ENCODE data around the gene PEX1.

PEX1 gene

DNA sequence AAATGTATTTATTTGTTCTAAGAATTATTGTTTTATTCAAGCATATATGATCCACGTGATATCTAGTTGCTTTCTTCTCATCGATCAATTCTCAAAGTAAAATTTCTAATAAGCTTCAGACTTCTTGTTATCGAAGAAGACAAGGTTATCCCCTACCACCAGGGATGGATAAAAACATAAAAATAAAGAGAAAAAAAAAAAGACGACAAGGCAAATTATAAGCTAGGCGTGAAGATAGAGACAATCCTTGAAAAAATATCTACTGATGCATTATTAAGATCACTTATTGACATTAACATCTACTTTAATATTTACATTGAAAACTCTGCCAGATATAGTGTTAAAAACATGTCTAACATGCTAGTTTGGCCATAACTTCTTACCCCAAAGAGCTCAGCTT is 19.4 kb downstream of the PEX1 start:
- Histone ChIP-seq H3K36me3 (ENCODE audit: control insufficient read depth, insufficient read depth, low read length) (peaks cover 10% of the 10 kb centered on the region), H3K9me3 (ENCODE audit: control insufficient read depth, low read length) (no peaks in the 10 kb centered on the region), H3K27ac (ENCODE audit: insufficient read depth, low read length, poor library complexity, severe bottlenecking) (no peak overlapping the region), H3K4me3 (ENCODE audit: insufficient read depth, low read depth, low read length, poor library complexity, severe bottlenecking) (no peak overlapping the region), H3K4me1 (ENCODE audit: control insufficient read depth, insufficient read depth, low read length, poor library complexity, severe bottlenecking) (no peaks in the 10 kb centered on the region), H3K27me3 (replicated peaks; ENCODE audit: control insufficient read depth, insufficient read depth, low read length, poor library complexity, severe bottlenecking) (no peaks in the 10 kb centered on the region)
- no peak for DNase-seq

DNA sequence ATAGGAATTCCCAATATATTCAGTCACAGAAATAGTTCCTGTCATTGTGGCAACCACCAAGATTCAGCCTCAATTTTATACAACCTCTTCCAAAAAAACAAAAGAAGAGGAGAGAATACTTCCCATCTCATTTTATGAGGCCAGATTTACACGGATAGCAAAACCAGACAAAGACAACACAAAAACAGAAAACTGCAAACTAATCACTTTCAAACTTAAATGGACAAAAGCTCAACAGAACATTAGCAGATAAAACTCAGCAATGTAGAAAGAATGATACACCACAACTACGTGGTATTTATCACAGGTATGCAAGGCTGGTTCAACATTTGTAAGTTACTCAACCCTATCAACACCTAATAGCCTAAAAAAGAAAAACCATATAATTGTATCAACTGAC is 22.0 kb downstream of the PEX1 start:
- Histone ChIP-seq H3K4me3 (ENCODE audit: insufficient read depth, low read depth, low read length, poor library complexity, severe bottlenecking) (no peak overlapping the region), H3K27ac (ENCODE audit: insufficient read depth, low read length, poor library complexity, severe bottlenecking) (no peak overlapping the region)

DNA sequence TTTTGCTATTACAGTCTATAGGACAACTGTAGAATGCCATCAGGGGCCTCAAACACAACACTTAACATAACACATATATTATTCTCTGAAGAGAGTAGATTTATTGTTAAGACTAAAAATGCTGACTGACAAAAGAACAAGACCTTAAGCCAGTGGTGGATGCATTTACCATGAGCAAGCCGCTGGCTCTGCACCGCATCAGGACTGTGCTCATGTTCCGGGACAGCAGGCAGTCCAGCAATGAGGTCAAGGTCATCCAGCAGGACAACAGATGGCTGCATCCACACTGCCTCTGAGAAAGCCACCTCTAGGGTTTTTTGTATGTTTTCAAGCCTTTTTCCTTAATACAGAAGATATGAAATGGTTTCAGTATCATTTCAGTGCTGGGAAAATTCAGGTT is 23.8 kb downstream of the PEX1 start:
- Histone ChIP-seq H3K4me3 (ENCODE audit: insufficient read depth, low read depth, low read length, poor library complexity, severe bottlenecking) (no peak overlapping the region), H3K4me1 (ENCODE audit: control insufficient read depth, insufficient read depth, low read length, poor library complexity, severe bottlenecking) (no peaks in the 10 kb centered on the region), H3K27ac (ENCODE audit: insufficient read depth, low read length, poor library complexity, severe bottlenecking) (no peak overlapping the region), H3K27me3 (replicated peaks; ENCODE audit: control insufficient read depth, insufficient read depth, low read length, poor library complexity, severe bottlenecking) (no peaks in the 10 kb centered on the region), H3K9me3 (ENCODE audit: control insufficient read depth, low read length) (no peaks in the 10 kb centered on the region), H3K36me3 (ENCODE audit: control insufficient read depth, insufficient read depth, low read length) (peaks cover 26% of the 10 kb centered on the region)
- DNase-seq: no peak

More for the DNA sequence above, 22.0 kb downstream of the PEX1 start:
- no peak for DNase-seq
- no peaks in the 10 kb centered on the region for H3K27me3 ChIP-seq (replicated peaks; ENCODE audit: control insufficient read depth, insufficient read depth, low read length, poor library complexity, severe bottlenecking)
- H3K4me1 ChIP-seq (ENCODE audit: control insufficient read depth, insufficient read depth, low read length, poor library complexity, severe bottlenecking): no peaks in the 10 kb centered on the region
- no peaks in the 10 kb centered on the region for H3K9me3 ChIP-seq (ENCODE audit: control insufficient read depth, low read length)
- H3K36me3 ChIP-seq (ENCODE audit: control insufficient read depth, insufficient read depth, low read length): peaks cover 18% of the 10 kb centered on the region

DNA sequence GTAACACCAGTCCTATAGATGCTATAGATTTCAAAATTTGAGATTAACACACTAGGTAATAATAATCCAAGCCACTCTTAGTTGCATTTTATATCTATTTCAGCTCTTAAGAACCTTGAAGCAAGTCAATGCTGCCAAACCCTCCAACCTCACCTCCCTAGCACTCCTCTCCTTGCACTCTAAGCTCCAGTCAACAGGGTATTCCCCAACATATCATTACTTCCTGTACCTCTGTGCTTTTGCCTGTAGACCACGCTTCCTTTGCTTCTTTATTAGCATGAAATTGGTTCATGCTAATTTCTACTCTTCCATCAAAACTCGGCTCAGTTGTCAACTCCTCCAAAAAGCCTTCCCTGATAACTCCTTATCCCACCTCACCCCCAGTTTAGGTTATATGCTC is 24.6 kb downstream of the PEX1 start:
- Histone ChIP-seq H3K27me3 (replicated peaks; ENCODE audit: control insufficient read depth, insufficient read depth, low read length, poor library complexity, severe bottlenecking) (no peaks in the 10 kb centered on the region), H3K4me3 (ENCODE audit: insufficient read depth, low read depth, low read length, poor library complexity, severe bottlenecking) (no peak overlapping the region), H3K4me1 (ENCODE audit: control insufficient read depth, insufficient read depth, low read length, poor library complexity, severe bottlenecking) (no peaks in the 10 kb centered on the region), H3K9me3 (ENCODE audit: control insufficient read depth, low read length) (no peaks in the 10 kb centered on the region), H3K27ac (ENCODE audit: insufficient read depth, low read length, poor library complexity, severe bottlenecking) (no peak overlapping the region), H3K36me3 (ENCODE audit: control insufficient read depth, insufficient read depth, low read length) (peaks cover 30% of the 10 kb centered on the region)
- DNase-seq: no peak

DNA sequence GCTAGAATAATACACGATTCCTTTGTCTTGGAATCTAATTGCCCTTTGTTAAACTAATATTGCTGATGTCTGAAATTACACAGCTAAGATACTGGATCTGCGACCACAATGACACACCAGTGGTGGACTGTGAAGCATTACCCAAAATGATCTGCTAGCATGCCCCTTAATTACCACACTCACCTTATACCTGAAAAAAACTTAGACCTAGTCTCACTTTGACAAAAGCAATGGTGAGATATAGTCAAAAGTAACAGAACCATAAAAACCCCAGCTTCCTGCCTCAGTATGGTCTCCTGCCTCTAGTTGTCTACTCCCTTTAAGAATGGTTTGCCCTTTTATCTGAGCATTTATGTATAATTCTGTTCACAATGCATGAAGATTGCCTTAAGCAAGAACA is 29.8 kb downstream of the PEX1 start:
- Histone ChIP-seq H3K4me1 (ENCODE audit: control insufficient read depth, insufficient read depth, low read length, poor library complexity, severe bottlenecking) (no peaks in the 10 kb centered on the region), H3K27me3 (replicated peaks; ENCODE audit: control insufficient read depth, insufficient read depth, low read length, poor library complexity, severe bottlenecking) (no peaks in the 10 kb centered on the region), H3K4me3 (ENCODE audit: insufficient read depth, low read depth, low read length, poor library complexity, severe bottlenecking) (no peak overlapping the region), H3K27ac (ENCODE audit: insufficient read depth, low read length, poor library complexity, severe bottlenecking) (no peak overlapping the region), H3K36me3 (ENCODE audit: control insufficient read depth, insufficient read depth, low read length) (peaks cover 45% of the 10 kb centered on the region), H3K9me3 (ENCODE audit: control insufficient read depth, low read length) (no peaks in the 10 kb centered on the region)
- no peak for DNase-seq

DNA sequence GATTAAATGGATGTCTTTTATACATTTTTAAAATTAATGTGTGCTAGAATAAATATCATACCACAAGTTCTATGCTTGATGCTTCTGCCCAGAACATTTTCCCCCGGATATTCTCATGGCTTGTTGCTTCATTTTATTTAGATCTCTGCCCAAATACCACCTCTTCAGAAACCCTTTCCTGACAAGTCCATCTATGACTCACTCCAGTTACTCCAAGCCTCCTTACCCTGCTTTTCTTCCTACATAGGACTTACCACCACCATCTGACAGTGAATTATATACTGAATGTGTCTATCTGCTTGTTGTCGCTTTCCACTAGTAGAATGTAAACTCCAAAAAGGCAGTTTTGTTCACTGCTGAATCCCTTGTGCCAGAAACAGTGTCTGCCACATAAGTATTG is 31.4 kb downstream of the PEX1 start:
- Histone ChIP-seq H3K9me3 (ENCODE audit: control insufficient read depth, low read length) (no peaks in the 10 kb centered on the region), H3K27me3 (replicated peaks; ENCODE audit: control insufficient read depth, insufficient read depth, low read length, poor library complexity, severe bottlenecking) (no peaks in the 10 kb centered on the region), H3K27ac (ENCODE audit: insufficient read depth, low read length, poor library complexity, severe bottlenecking) (no peak overlapping the region), H3K4me3 (ENCODE audit: insufficient read depth, low read depth, low read length, poor library complexity, severe bottlenecking) (no peak overlapping the region), H3K36me3 (ENCODE audit: control insufficient read depth, insufficient read depth, low read length) (peaks cover 52% of the 10 kb centered on the region), H3K4me1 (ENCODE audit: control insufficient read depth, insufficient read depth, low read length, poor library complexity, severe bottlenecking) (no peaks in the 10 kb centered on the region)
- DNase-seq: no peak

DNA sequence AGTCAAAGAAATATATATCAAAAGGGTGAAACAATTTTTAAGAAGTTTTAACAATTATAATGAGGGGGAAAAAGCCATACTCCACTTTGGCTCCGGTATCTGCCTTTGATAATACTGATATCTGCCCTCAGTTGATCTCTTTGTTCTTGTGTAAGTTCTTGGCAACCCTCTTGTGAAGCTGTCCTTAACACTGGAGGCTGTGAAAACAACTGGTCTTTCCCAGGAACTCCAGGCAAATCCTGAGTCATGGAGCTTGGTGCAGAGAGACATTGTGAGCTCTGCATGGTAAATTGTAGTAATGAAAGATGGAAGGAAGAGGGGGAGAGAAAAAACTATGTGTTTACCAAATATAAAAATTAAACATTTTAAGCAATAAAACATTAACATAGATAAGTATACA is 38.7 kb downstream of the PEX1 start:
- no peaks in the 10 kb centered on the region for H3K9me3 ChIP-seq (ENCODE audit: control insufficient read depth, low read length)
- H3K27ac ChIP-seq (ENCODE audit: insufficient read depth, low read length, poor library complexity, severe bottlenecking): no peak overlapping the region
- no peaks in the 10 kb centered on the region for H3K27me3 ChIP-seq (replicated peaks; ENCODE audit: control insufficient read depth, insufficient read depth, low read length, poor library complexity, severe bottlenecking)
- DNase-seq: no peak
- no peak overlapping the region for H3K4me3 ChIP-seq (ENCODE audit: insufficient read depth, low read depth, low read length, poor library complexity, severe bottlenecking)
- peaks cover 43% of the 10 kb centered on the region for H3K36me3 ChIP-seq (ENCODE audit: control insufficient read depth, insufficient read depth, low read length)
- H3K4me1 ChIP-seq (ENCODE audit: control insufficient read depth, insufficient read depth, low read length, poor library complexity, severe bottlenecking): no peaks in the 10 kb centered on the region

DNA sequence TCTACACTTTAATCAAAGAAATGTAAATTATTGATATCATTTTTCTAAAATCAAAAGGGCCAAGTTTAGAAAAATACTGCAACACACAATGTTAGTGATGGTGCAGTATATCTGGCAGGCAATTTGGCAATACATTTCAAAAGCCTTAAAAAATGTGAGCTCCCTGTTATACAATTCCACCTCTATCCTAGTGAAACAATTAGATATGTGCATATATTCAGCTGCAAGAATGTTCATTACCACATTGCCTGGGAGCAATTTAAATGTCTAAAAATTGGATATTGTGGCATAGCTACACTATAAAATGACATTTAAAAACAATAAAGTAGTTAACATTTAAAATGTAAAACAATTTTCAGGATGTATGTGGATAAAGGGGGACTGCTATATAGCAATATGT is 40.5 kb downstream of the PEX1 start:
- Histone ChIP-seq H3K36me3 (ENCODE audit: control insufficient read depth, insufficient read depth, low read length) (peaks cover 35% of the 10 kb centered on the region), H3K4me3 (ENCODE audit: insufficient read depth, low read depth, low read length, poor library complexity, severe bottlenecking) (no peak overlapping the region), H3K9me3 (ENCODE audit: control insufficient read depth, low read length) (no peaks in the 10 kb centered on the region), H3K4me1 (ENCODE audit: control insufficient read depth, insufficient read depth, low read length, poor library complexity, severe bottlenecking) (no peaks in the 10 kb centered on the region), H3K27ac (ENCODE audit: insufficient read depth, low read length, poor library complexity, severe bottlenecking) (no peak overlapping the region), H3K27me3 (replicated peaks; ENCODE audit: control insufficient read depth, insufficient read depth, low read length, poor library complexity, severe bottlenecking) (no peaks in the 10 kb centered on the region)
- no peak for DNase-seq

DNA sequence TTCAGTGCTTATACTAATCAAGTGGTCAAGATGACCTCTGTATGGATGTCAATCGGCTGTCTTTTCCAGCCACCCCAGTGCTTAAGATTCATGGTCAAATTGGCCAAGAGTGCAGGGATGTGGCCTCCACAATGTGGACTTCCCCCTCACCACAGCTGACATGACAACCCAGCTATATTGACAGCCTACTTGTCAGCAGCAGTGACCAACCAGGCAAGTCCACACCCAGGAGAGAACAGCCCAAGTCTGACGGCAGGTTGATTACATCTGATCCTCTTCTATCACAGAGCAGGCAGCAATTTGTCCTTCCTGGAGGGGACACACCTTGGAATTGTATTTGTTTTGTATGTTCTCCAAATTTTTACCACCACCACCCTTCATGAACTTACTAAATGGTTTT is 42.3 kb downstream of the PEX1 start:
- Histone ChIP-seq H3K4me1 (ENCODE audit: control insufficient read depth, insufficient read depth, low read length, poor library complexity, severe bottlenecking) (no peaks in the 10 kb centered on the region), H3K4me3 (ENCODE audit: insufficient read depth, low read depth, low read length, poor library complexity, severe bottlenecking) (no peak overlapping the region), H3K27me3 (replicated peaks; ENCODE audit: control insufficient read depth, insufficient read depth, low read length, poor library complexity, severe bottlenecking) (no peaks in the 10 kb centered on the region), H3K36me3 (ENCODE audit: control insufficient read depth, insufficient read depth, low read length) (peaks cover 18% of the 10 kb centered on the region), H3K27ac (ENCODE audit: insufficient read depth, low read length, poor library complexity, severe bottlenecking) (no peak overlapping the region), H3K9me3 (ENCODE audit: control insufficient read depth, low read length) (no peaks in the 10 kb centered on the region)
- DNase-seq: no peak

DNA sequence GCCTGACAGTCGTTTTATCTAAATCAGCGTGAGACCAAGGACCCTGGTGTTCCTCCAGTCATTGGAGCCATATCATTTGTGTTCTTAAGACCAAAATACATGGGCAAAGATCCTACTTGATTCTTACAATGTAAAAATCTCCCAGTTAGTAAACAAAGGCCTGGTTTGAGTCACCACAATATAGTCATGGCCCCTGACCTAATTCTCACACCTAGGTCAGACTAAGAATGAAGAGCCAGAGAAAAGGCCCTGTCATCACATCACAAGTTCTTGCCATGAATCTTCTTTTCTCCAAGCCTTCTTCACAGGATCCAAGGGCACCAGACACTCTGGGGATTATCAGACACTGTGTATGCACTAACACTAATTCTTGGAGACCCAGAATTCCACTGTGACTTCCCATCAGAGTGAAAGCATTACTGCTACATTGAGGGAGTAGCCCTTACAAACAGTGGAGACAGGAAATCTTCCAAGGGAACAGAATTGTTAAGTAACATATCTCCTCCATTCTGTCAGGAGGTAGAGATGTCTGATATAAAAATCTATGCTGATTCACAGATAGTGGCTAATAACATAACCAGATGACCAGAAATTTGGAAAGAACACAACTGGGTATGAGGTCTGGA is 42.9 kb downstream of the PEX1 start:
- no peak overlapping the region for H3K27ac ChIP-seq (ENCODE audit: insufficient read depth, low read length, poor library complexity, severe bottlenecking)
- H3K4me1 ChIP-seq (ENCODE audit: control insufficient read depth, insufficient read depth, low read length, poor library complexity, severe bottlenecking): no peaks in the 10 kb centered on the region
- no peak for DNase-seq

More for the DNA sequence above, 42.9 kb downstream of the PEX1 start:
- Histone ChIP-seq H3K27me3 (replicated peaks; ENCODE audit: control insufficient read depth, insufficient read depth, low read length, poor library complexity, severe bottlenecking) (no peaks in the 10 kb centered on the region), H3K9me3 (ENCODE audit: control insufficient read depth, low read length) (no peaks in the 10 kb centered on the region), H3K36me3 (ENCODE audit: control insufficient read depth, insufficient read depth, low read length) (peaks cover 12% of the 10 kb centered on the region), H3K4me3 (ENCODE audit: insufficient read depth, low read depth, low read length, poor library complexity, severe bottlenecking) (no peak overlapping the region)
